H1 (cell line): ENCODE data around the gene TNS3. TPM values are rescaled to one million over a fixed set of nuclear protein-coding genes. Genes with fewer than 3 reads are reported as not detected.

Experiments used
- CTCF ChIA-PET: fragments of 300-600 bp; sonication (Branson Sonifier 250); formaldehyde crosslinking; loops from one replicate; lab custom pipeline; 2021; ENCODE audit not compliant: partially characterized antibody; lab: Charles Lee
- POLR2A ChIA-PET: fragments of 300-600 bp; sonication (Branson Sonifier 250); formaldehyde crosslinking; loops from one replicate; lab custom pipeline; 2021; ENCODE audit warnings: inconsistent platforms; ENCODE audit not compliant: partially characterized antibody; lab: Charles Lee
- DNase-seq, 2 experiments: peaks; one replicate each; pipeline versions ENCODE4 v3.0.0 to v3.0.0-alpha.2; 2010 to 2022; ENCODE audit warnings: low spot score in 2 of 2, low read depth in 1 of 2, mixed read lengths in 1 of 2
- FAIRE-seq: peaks from 2 replicates; lab custom pipeline; 2011; peaks lifted over from hg19 to GRCh38; lab: Jason Lieb, UNC
- H2AFZ ChIP-seq: 2 replicates; pipeline ENCODE4 v1.8.1; 2012; ENCODE audit warnings: low read length, inconsistent platforms
- H2AK5ac ChIP-seq: 2 replicates; pipeline ENCODE4 v1.6.1; 2013; ENCODE audit warnings: low read depth, low read length
- H2BK120ac ChIP-seq: replicated peaks from 2 replicates; pipeline ENCODE3; 2013; ENCODE audit warnings: low read depth, low read length, inconsistent platforms
- H2BK12ac ChIP-seq: 2 replicates; pipeline ENCODE4 v1.6.1; 2013; ENCODE audit warnings: low read depth, low read length
- H2BK15ac ChIP-seq: 2 replicates; pipeline ENCODE4 v1.6.1; 2013; ENCODE audit warnings: low read length
- H2BK20ac ChIP-seq: 2 replicates; pipeline ENCODE4 v1.6.1; 2013; ENCODE audit warnings: low read length
- H2BK5ac ChIP-seq: 2 replicates; pipeline ENCODE4 v1.6.1; 2013; ENCODE audit warnings: low read depth, low read length
- H3K14ac ChIP-seq: 2 replicates; pipeline ENCODE4 v1.6.1; 2013; ENCODE audit warnings: inconsistent platforms; ENCODE audit not compliant: insufficient read length
- H3K18ac ChIP-seq: 2 replicates; pipeline ENCODE4 v1.6.1; 2013; ENCODE audit warnings: low read length; ENCODE audit errors: extremely low read depth
- H3K23ac ChIP-seq: 2 replicates; pipeline ENCODE4 v1.6.1; 2013; ENCODE audit warnings: inconsistent platforms; ENCODE audit not compliant: insufficient read length
- H3K23me2 ChIP-seq: 2 replicates; pipeline ENCODE4 v1.6.1; 2013; ENCODE audit warnings: low read depth, low read length
- H3K27ac ChIP-seq: 2 replicates; pipeline ENCODE4 v1.6.1; 2011; ENCODE audit warnings: low read depth, low read length, inconsistent platforms
- H3K27me3 ChIP-seq, 4 experiments: replicated peaks in 1 of 4; 1 replicate in 1 of 4; 2 replicates in 3 of 4; pipeline versions ENCODE4 v1.6.1 to v1.8.1; 2011 to 2013; ENCODE audit warnings: low read length in 3 of 4, mild to moderate bottlenecking in 3 of 4, inconsistent platforms in 2 of 4, mixed read lengths in 2 of 4, moderate library complexity in 1 of 4; ENCODE audit not compliant: control insufficient read depth in 3 of 4, insufficient read depth in 3 of 4; ENCODE audit errors: extremely low read depth in 1 of 4
- H3K36me3 ChIP-seq, 4 experiments: 2 replicates each; pipeline versions ENCODE4 v1.6.1 to v1.8.1; 2011 to 2013; ENCODE audit warnings: mild to moderate bottlenecking in 4 of 4, low read length in 3 of 4, moderate library complexity in 2 of 4, control low read depth in 1 of 4, inconsistent platforms in 1 of 4; ENCODE audit not compliant: insufficient read depth in 4 of 4, control insufficient read depth in 2 of 4
- H3K4ac ChIP-seq: replicated peaks from 2 replicates; pipeline ENCODE3; 2013; ENCODE audit warnings: low read length, low read depth, mixed read lengths, inconsistent platforms; ENCODE audit not compliant: insufficient read length
- H3K4me1 ChIP-seq, 4 experiments: replicated peaks in 1 of 4; 1 replicate in 1 of 4; 2 replicates in 3 of 4; pipeline versions ENCODE4 v1.6.1 to v1.8.1; 2011 to 2013; ENCODE audit warnings: low read length in 3 of 4, inconsistent platforms in 2 of 4, mixed read lengths in 1 of 4; ENCODE audit not compliant: insufficient read depth in 4 of 4, control insufficient read depth in 3 of 4
- H3K4me2 ChIP-seq, 2 experiments: 2 replicates each; pipeline versions ENCODE4 v1.6.1 to v1.8.1; 2011 to 2013; ENCODE audit warnings: low read depth in 2 of 2, low read length in 2 of 2, control low read depth in 1 of 2, inconsistent platforms in 1 of 2, mild to moderate bottlenecking in 1 of 2; ENCODE audit not compliant: insufficient read depth in 1 of 2
- H3K4me3 ChIP-seq, 4 experiments: fragments of 200-600, 300-600 bp in 1 of 4; sonication (generic), shearing (Covaris generic), sonication (Bioruptor Twin) in 1 of 4; 2 replicates each; pipeline versions ENCODE4 v1.5.1 to v1.8.1; 2011 to 2016; ENCODE audit warnings: low read length in 4 of 4, low read depth in 3 of 4, control low read depth in 2 of 4, inconsistent platforms in 2 of 4, mild to moderate bottlenecking in 2 of 4, mixed read lengths in 1 of 4, moderate library complexity in 1 of 4; ENCODE audit not compliant: insufficient read depth in 2 of 4; ENCODE audit errors: extremely low read depth in 1 of 4
- H3K56ac ChIP-seq: replicated peaks from 2 replicates; pipeline ENCODE3; 2013; ENCODE audit warnings: low read depth, mild to moderate bottlenecking, mixed read lengths, low read length, inconsistent platforms; ENCODE audit not compliant: insufficient read length
- H3K79me1 ChIP-seq: 2 replicates; pipeline ENCODE4 v1.6.1; 2013; ENCODE audit warnings: low read depth, low read length, control low read depth
- H3K79me2 ChIP-seq, 2 experiments: 2 replicates each; pipeline versions ENCODE4 v1.6.1 to v1.8.1; 2012 to 2013; ENCODE audit warnings: low read length in 2 of 2, mild to moderate bottlenecking in 2 of 2, inconsistent platforms in 1 of 2; ENCODE audit not compliant: insufficient read depth in 2 of 2, control insufficient read depth in 1 of 2
- H3K9ac ChIP-seq, 4 experiments: replicated peaks in 1 of 4; 1 replicate in 1 of 4; 2 replicates in 3 of 4; pipeline versions ENCODE4 v1.6.1 to v1.8.1; 2011 to 2013; ENCODE audit warnings: low read depth in 3 of 4, low read length in 3 of 4, control low read depth in 2 of 4, mild to moderate bottlenecking in 2 of 4, moderate library complexity in 2 of 4, inconsistent platforms in 1 of 4; ENCODE audit errors: extremely low read depth in 1 of 4
- H3K9me3 ChIP-seq, 2 experiments: 2 replicates each; pipeline versions ENCODE4 v1.6.1 to v1.8.1; 2012 to 2013; ENCODE audit warnings: mild to moderate bottlenecking in 2 of 2, moderate library complexity in 2 of 2, control low read depth in 1 of 2, inconsistent platforms in 1 of 2, low read depth in 1 of 2, low read length in 1 of 2, mixed read lengths in 1 of 2; ENCODE audit not compliant: insufficient read depth in 2 of 2
- H4K20me1 ChIP-seq, 2 experiments: replicated peaks in 1 of 2; 2 replicates each; pipeline versions ENCODE3 to v1.8.1; 2011 to 2013; ENCODE audit warnings: inconsistent platforms in 2 of 2, low read length in 2 of 2, mild to moderate bottlenecking in 1 of 2; ENCODE audit not compliant: insufficient read depth in 2 of 2, control insufficient read depth in 1 of 2
- H4K5ac ChIP-seq: 2 replicates; pipeline ENCODE4 v1.6.1; 2013; ENCODE audit warnings: low read length, low read depth, mixed read lengths, inconsistent platforms; ENCODE audit not compliant: insufficient read length
- H4K8ac ChIP-seq: 2 replicates; pipeline ENCODE4 v1.8.0; 2013; ENCODE audit warnings: mild to moderate bottlenecking, moderate library complexity, low read length, inconsistent platforms; ENCODE audit not compliant: insufficient read depth; ENCODE audit errors: extremely low read depth
- H4K91ac ChIP-seq: replicated peaks from 2 replicates; pipeline ENCODE3; 2013; ENCODE audit warnings: low read length, mixed read lengths, inconsistent platforms; ENCODE audit not compliant: insufficient read length
- KDM1A ChIP-seq: fragments of 200-600, 300-600 bp; sonication (generic); IDR thresholded peaks from 2 replicates; pipeline ENCODE4 v1.7.1; 2016; ENCODE audit warnings: mild to moderate bottlenecking, low read length, borderline replicate concordance
- MAFK ChIP-seq: IDR thresholded peaks from 2 replicates; pipeline ENCODE4 v1.6.1; 2012; ENCODE audit warnings: low read depth, mild to moderate bottlenecking, improper control_type of control experiment, low read length
- POLR2A ChIP-seq, 2 experiments: IDR thresholded peaks; 1 replicate in 1 of 2; 2 replicates in 1 of 2; pipeline ENCODE4 v1.6.1; 2011; ENCODE audit warnings: low read depth in 2 of 2, low read length in 2 of 2, mild to moderate bottlenecking in 2 of 2; ENCODE audit errors: control extremely low read depth in 1 of 2
- RNF2 ChIP-seq: fragments of 200-900, 300-1000 bp; sonication (generic); IDR thresholded peaks from 2 replicates; pipeline ENCODE4 v1.7.1; 2016; ENCODE audit warnings: borderline replicate concordance, low read depth, mild to moderate bottlenecking, antibody characterized with exemption, low read length; ENCODE audit not compliant: poor library complexity, severe bottlenecking; ENCODE audit errors: missing control alignments
- TAF1 ChIP-seq: IDR thresholded peaks from 2 replicates; pipeline ENCODE4 v1.6.1; 2011; ENCODE audit warnings: mild to moderate bottlenecking, low read depth, low read length
- TEAD4 ChIP-seq: IDR thresholded peaks from 2 replicates; pipeline ENCODE4 v1.6.1; 2012; ENCODE audit warnings: low read depth, low read length, inconsistent platforms, mixed read lengths
- WGBS, 2 experiments: shearing (Covaris generic) in 1 of 2; methylation state at CpG; one replicate each; pipeline versions ENCODE4 v1.1.6 to v1.1.7; 2013 to 2015; ENCODE audit warnings: low lambda C conversion rate in 2 of 2, mixed read lengths in 2 of 2, inconsistent platforms in 1 of 2, low coverage in 1 of 2, missing lambda C conversion rate in 1 of 2; ENCODE audit not compliant: insufficient replicate concordance in 2 of 2, insufficient coverage in 1 of 2, insufficient read length in 1 of 2; ENCODE audit errors: extremely low coverage in 1 of 2, missing lambda C conversion rate in 1 of 2; 5-methylcytosine and 5-hydroxymethylcytosine counted together
- polyA plus RNA-seq, 7 experiments: library from polyadenylated mRNA; depleted of rRNA in 3 of 7; stranded (reverse) in 5 of 7; unstranded in 2 of 7; fragments of >200 nt in 5 of 7; fragments of 200-250 nt in 2 of 7; gene quantifications; 1 replicate in 5 of 7; 2 replicates in 1 of 7; 4 replicates in 1 of 7; pipeline versions ENCODE4 v1.2.1 to v1.2.3, GENCODE V29; 2011 to 2013; ENCODE audit warnings: missing spikeins in 2 of 7, mixed read lengths in 2 of 7
- total RNA-seq: library from RNA; stranded (reverse); fragmentation: NEBNext Ultra II Directional; extraction: Animal tissue kit (Norgen Biotek cat#: 25700); gene quantifications from 2 replicates; pipeline ENCODE4 v1.2.1, GENCODE V29; 2021
- TF ChIP-seq, protein P1 (sequence below): IDR thresholded peaks from 2 replicates; pipeline ENCODE4 v1.6.1; 2012; ENCODE audit warnings: inconsistent platforms
- TF ChIP-seq, protein P2 (sequence below): IDR thresholded peaks from 2 replicates; pipeline ENCODE4 v1.6.1; 2012; ENCODE audit warnings: low read length, inconsistent platforms

Gene TNS3
- total and polyA plus RNA-seq, 2 of the 8 experiments (the other 6 are each of a cell fraction or from before 2014, with no cell fraction given) = 11.9 to 24.2 TPM

DNA sequence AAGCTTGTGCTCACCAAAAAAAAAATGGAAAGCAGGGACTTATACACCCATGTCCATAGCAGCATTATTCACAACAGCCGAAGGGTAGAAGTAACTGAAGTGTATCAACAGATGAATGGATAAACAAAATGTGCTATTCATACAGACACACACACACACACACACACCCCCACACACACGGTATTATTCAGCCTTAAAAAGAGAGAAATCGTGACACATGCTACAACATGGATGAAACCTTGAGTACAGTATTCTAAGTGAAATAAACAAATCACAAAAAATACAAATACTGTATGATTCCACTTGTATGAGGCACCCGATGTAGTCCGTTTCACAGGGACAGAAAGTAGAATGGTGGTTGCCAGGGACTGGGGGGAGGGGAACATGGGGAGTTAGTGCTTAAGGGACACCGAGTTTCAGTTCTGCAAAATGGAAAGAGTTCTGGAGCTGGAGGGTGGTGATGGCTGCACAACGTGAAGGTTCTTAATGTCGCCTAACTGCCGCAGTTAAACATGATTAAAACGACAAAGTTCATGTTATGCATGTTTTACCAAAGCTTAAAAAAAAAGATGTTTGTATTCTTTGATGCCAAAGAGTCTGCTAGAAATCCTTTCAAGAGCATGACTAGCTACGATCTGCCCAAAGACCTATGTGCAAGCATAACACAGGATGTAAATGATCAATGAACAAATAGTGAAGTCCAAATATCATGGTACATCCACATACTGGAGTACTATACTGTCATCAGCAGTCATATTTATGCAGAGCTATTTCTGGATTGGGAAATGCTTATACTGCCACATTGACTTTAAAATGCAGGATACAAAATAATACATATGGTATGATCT is 7.2 kb downstream of the TNS3 start:
- Histone ChIP-seq H3K9me3 (no peaks in the 10 kb centered on the region), H3K14ac (no peak overlapping the region), H2BK15ac (no peak overlapping the region), H3K4me1 (peaks cover 6 to 25% (median 17%) of the 10 kb centered on the region in 4 experiments), H3K79me1 (peaks cover 16% of the 10 kb centered on the region), H2AFZ (no peak overlapping the region)
- DNase-seq = no peak
- POLR2A ChIA-PET = interaction anchor here (1.4 kb wide), 1 partner anchor 10 kb away, joined by 4 read pairs; no protein-coding TSS in a partner anchor
- TF ChIP-seq RNF2 = no peak
- no peak for TF ChIP-seq KDM1A
- no peak for TF ChIP-seq MAFK
- TF ChIP-seq TAF1 = no peak
- TF ChIP-seq TEAD4 = no peak
- TF ChIP-seq, protein P1, sequence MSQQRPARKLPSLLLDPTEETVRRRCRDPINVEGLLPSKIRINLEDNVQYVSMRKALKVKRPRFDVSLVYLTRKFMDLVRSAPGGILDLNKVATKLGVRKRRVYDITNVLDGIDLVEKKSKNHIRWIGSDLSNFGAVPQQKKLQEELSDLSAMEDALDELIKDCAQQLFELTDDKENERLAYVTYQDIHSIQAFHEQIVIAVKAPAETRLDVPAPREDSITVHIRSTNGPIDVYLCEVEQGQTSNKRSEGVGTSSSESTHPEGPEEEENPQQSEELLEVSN = no peak
- TF ChIP-seq, protein P2, sequence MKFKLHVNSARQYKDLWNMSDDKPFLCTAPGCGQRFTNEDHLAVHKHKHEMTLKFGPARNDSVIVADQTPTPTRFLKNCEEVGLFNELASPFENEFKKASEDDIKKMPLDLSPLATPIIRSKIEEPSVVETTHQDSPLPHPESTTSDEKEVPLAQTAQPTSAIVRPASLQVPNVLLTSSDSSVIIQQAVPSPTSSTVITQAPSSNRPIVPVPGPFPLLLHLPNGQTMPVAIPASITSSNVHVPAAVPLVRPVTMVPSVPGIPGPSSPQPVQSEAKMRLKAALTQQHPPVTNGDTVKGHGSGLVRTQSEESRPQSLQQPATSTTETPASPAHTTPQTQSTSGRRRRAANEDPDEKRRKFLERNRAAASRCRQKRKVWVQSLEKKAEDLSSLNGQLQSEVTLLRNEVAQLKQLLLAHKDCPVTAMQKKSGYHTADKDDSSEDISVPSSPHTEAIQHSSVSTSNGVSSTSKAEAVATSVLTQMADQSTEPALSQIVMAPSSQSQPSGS = no peak
- no peak for TF ChIP-seq POLR2A (IDR thresholded peaks at IDR 0.05; ENCODE audit: control extremely low read depth in 1 of 2, low read depth in 2 of 2, low read length in 2 of 2)
- TF ChIP-seq, all 59 proteins: peak for 0
- no peak overlapping the region for H4K8ac ChIP-seq
- H2BK12ac ChIP-seq = no peak overlapping the region
- no peak overlapping the region for H2BK5ac ChIP-seq
- no peak overlapping the region for H4K91ac ChIP-seq
- H2AK5ac ChIP-seq = no peak overlapping the region
- H2BK20ac ChIP-seq = no peak overlapping the region
- H3K9ac ChIP-seq = no peak overlapping the region
- no peak for FAIRE-seq
- H3K23ac ChIP-seq = no peak overlapping the region
- H3K23me2 ChIP-seq = no peaks in the 10 kb centered on the region; the same call in 1 of the 2 replicates
- CTCF ChIA-PET = interaction anchor here (0.6 to 1.0 kb wide), 2 partner anchors 10 to 387 kb away, joined by 4 read pairs; no protein-coding TSS in a partner anchor
- H3K4ac ChIP-seq = no peak overlapping the region
- no peak overlapping the region for H3K4me3 ChIP-seq
- no peak overlapping the region for H3K56ac ChIP-seq
- no peaks in the 10 kb centered on the region for H3K36me3 ChIP-seq
- H3K4me2 ChIP-seq = no peak overlapping the region
- no peaks in the 10 kb centered on the region for H3K27me3 ChIP-seq
- peaks cover 0 to 3% of the 10 kb centered on the region in 2 experiments for H4K20me1 ChIP-seq
- H2BK120ac ChIP-seq = no peak overlapping the region
- H3K18ac ChIP-seq = no peak overlapping the region
- no peak overlapping the region for H3K27ac ChIP-seq
- no peak overlapping the region for H4K5ac ChIP-seq
- WGBS, 2 experiments = 89% methylated on average over 11 of the region's 11 CpGs; no CpG with 5 or more reads in 1 of the 2 experiments
- H3K79me2 ChIP-seq = peaks cover 9 to 59% of the 10 kb centered on the region in 2 experiments
